GM21825 (cell line): ENCODE data around the gene DYNC2I2.

Experiments used
- ATAC-seq: cut with Tn5 transposase; IDR thresholded peaks from one replicate; pipeline ENCODE4 v1.9.1; 2021; ENCODE audit warnings: mild to moderate bottlenecking, moderate library complexity; ENCODE audit not compliant: unreplicated experiment

Gene DYNC2I2

GRCh38 chr9:128636556-128637530, 19.8 kb downstream of the DYNC2I2 start:
- ATAC-seq: no peak

- no peak for ATAC-seq
These were observed 20.6 kb downstream of the DYNC2I2 start for GRCh38 chr9:128636024-128636390.

- no peak for ATAC-seq
These were observed 21.2 kb downstream of the DYNC2I2 start for GRCh38 chr9:128635266-128636023.

GRCh38 chr9:128634651-128635262, 21.9 kb downstream of the DYNC2I2 start:
- ATAC-seq: no peak

GRCh38 chr9:128634111-128634510, 22.5 kb downstream of the DYNC2I2 start:
- no peak for ATAC-seq

- ATAC-seq: no peak
These were observed 23.0 kb downstream of the DYNC2I2 start for GRCh38 chr9:128633601-128634000.

- ATAC-seq: no peak
These were observed 23.6 kb downstream of the DYNC2I2 start for GRCh38 chr9:128633057-128633456.

GRCh38 chr9:128632486-128632885, 24.2 kb downstream of the DYNC2I2 start:
- ATAC-seq: no peak

- ATAC-seq: no peak
These were observed 24.6 kb downstream of the DYNC2I2 start for GRCh38 chr9:128632066-128632465.

- no peak for ATAC-seq
These were observed 25.0 kb downstream of the DYNC2I2 start for GRCh38 chr9:128631636-128632035.

- ATAC-seq: no peak
These were observed 26.6 kb downstream of the DYNC2I2 start for GRCh38 chr9:128629852-128630545.

- no peak for ATAC-seq
These were observed 27.5 kb downstream of the DYNC2I2 start for GRCh38 chr9:128629136-128629535.

- ATAC-seq: no peak
These were observed 28.1 kb downstream of the DYNC2I2 start for GRCh38 chr9:128628471-128629048.

- no peak for ATAC-seq
These were observed 28.7 kb downstream of the DYNC2I2 start for GRCh38 chr9:128627906-128628305.

GRCh38 chr9:128627127-128627715, 29.4 kb downstream of the DYNC2I2 start:
- ATAC-seq: no peak

- no peak for ATAC-seq
These were observed 30.5 kb downstream of the DYNC2I2 start for GRCh38 chr9:128626181-128626580.

GRCh38 chr9:128625391-128626146, 31.1 kb downstream of the DYNC2I2 start:
- ATAC-seq: no peak

- no peak for ATAC-seq
These were observed 32.1 kb downstream of the DYNC2I2 start for GRCh38 chr9:128624566-128624965.

GRCh38 chr9:128621730-128622455, 34.8 kb downstream of the DYNC2I2 start:
- ATAC-seq: no peak
